DMS153 treated with DMSO at 0.1 percent for 48 hours (cell line): Measurements from ENCODE around the gene STRA8.

Experiments
- DNase-seq: peaks from one replicate; lab custom pipeline; 2025; ENCODE audit not compliant: unreplicated experiment; lab: John Stamatoyannopoulos, UW

Gene STRA8

GRCh38 chr7:135300913-135301765, 67.5 kb downstream of the STRA8 start:
- no peak for DNase-seq
